Tibial nerve (tissue), 3 donors: ENCODE results near the gene FADS6.

Experiments
- CTCF ChIP-seq, 5 experiments: fragments of 200-600 bp in 3 of 5; fragments of 450-650 bp in 2 of 5; sonication (generic) in 3 of 5; IDR thresholded peaks; one replicate each; pipeline ENCODE4 v1.5.1; 2016 to 2019; ENCODE audit warnings: antibody characterized with exemption in 5 of 5, mild to moderate bottlenecking in 3 of 5, moderate library complexity in 2 of 5
- POLR2A ChIP-seq, 2 donors: fragments of 450-650 bp; IDR thresholded peaks; one replicate each; pipeline ENCODE4 v1.6.1; 2017; ENCODE audit warnings: antibody characterized with exemption in 2 of 2, mild to moderate bottlenecking in 2 of 2, moderate library complexity in 2 of 2

GRCh38 chr17:74901353-74902135 is 8.1 kb upstream of the FADS6 start:
- TF ChIP-seq CTCF (IDR thresholded peaks at IDR 0.05) (no peak), POLR2A (IDR thresholded peaks at IDR 0.05) (no peak)
